GM20431 (cell line): ENCODE data around the gene FBXO45.
"Not testable (repeated sequence)": the region's sequence is repeated elsewhere in the genome, so short reads cannot be mapped to it uniquely, and the experiment has no call there.

Experiments used
- in situ Hi-C: fragments of 300-500 bp; cut with MseI, MboI; formaldehyde crosslinking; loops from one replicate; pipeline ENCODE4 v1.15.0; 2020; ENCODE audit warnings: low sequenced_read_pairs; ENCODE audit not compliant: unreplicated experiment

FBXO45 gene

GRCh38 chr3:196568246-196569002 lies at the start of gene FBXO45, which contains the start of gene WDR53:
Gene FBXO45 (plus strand): TSS chr3:196568660. CDS start chr3:196568985, 325 bp downstream.
Gene WDR53 (minus strand): TSS chr3:196568554. CDS start chr3:196561475, 7,079 bp downstream.
- in situ Hi-C loops, result no loop called here

- in situ Hi-C loops, result loop anchor here (25.0 kb wide), 1 partner anchor 257 kb away; no protein-coding TSS in a partner anchor
Measured at GRCh38 chr3:196518966-196519717, 49.3 kb upstream of the FBXO45 start.

GRCh38 chr3:196519718-196520082 lies 48.8 kb upstream of the FBXO45 start:
- in situ Hi-C loops, result loop anchor here (25.0 kb wide), 1 partner anchor 257 kb away; no protein-coding TSS in a partner anchor

GRCh38 chr3:196521291-196521690 lies 47.2 kb upstream of the FBXO45 start:
- in situ Hi-C loops, result loop anchor here (25.0 kb wide), 1 partner anchor 259 kb away; no protein-coding TSS in a partner anchor

GRCh38 chr3:196523841-196524240 lies 44.6 kb upstream of the FBXO45 start:
- in situ Hi-C loops, result loop anchor here (25.0 kb wide), 1 partner anchor 262 kb away; no protein-coding TSS in a partner anchor

- in situ Hi-C loops, result loop anchor here (25.0 kb wide), 1 partner anchor 262 kb away; no protein-coding TSS in a partner anchor
Measured at GRCh38 chr3:196524527-196524926, 43.9 kb upstream of the FBXO45 start.

- in situ Hi-C loops, result no loop called here
Measured at GRCh38 chr3:196525141-196525540, 43.3 kb upstream of the FBXO45 start.

GRCh38 chr3:196528639-196529233 lies 39.7 kb upstream of the FBXO45 start:
- in situ Hi-C loops, result no loop called here

- in situ Hi-C loops, result no loop called here
Measured at GRCh38 chr3:196531418-196531817, 37.0 kb upstream of the FBXO45 start.

- in situ Hi-C loops, result no loop called here
Measured at GRCh38 chr3:196533260-196533681, 35.2 kb upstream of the FBXO45 start.

- in situ Hi-C loops, result no loop called here
Measured at GRCh38 chr3:196537319-196537984, 31.0 kb upstream of the FBXO45 start.

- in situ Hi-C loops, result no loop called here
Measured at GRCh38 chr3:196541684-196542445, 26.6 kb upstream of the FBXO45 start.

GRCh38 chr3:196544491-196544992 lies 23.9 kb upstream of the FBXO45 start:
- in situ Hi-C loops, result no loop called here

GRCh38 chr3:196546537-196546936 lies 21.9 kb upstream of the FBXO45 start:
- in situ Hi-C loops, result no loop called here

GRCh38 chr3:196547067-196547466 lies 21.4 kb upstream of the FBXO45 start:
- in situ Hi-C loops, result no loop called here

GRCh38 chr3:196549312-196549711 lies 19.1 kb upstream of the FBXO45 start:
- in situ Hi-C loops, result not testable (repeated sequence)

- in situ Hi-C loops, result not testable (repeated sequence)
Measured at GRCh38 chr3:196550172-196550571, 18.3 kb upstream of the FBXO45 start.

GRCh38 chr3:196552253-196552652 lies 16.2 kb upstream of the FBXO45 start:
- in situ Hi-C loops, result no loop called here

- in situ Hi-C loops, result no loop called here
Measured at GRCh38 chr3:196553551-196553950, 14.9 kb upstream of the FBXO45 start.
